Uterus (tissue), 2 donors: ENCODE results near the gene CTIF.

ENCODE experiments used
- CTCF ChIP-seq, 4 experiments: fragments of 200-600 bp in 2 of 4; fragments of 450-650 bp in 2 of 4; sonication (generic) in 2 of 4; IDR thresholded peaks; one replicate each; pipeline ENCODE4 v1.5.1; 2016 to 2019; ENCODE audit warnings: antibody characterized with exemption in 4 of 4, mild to moderate bottlenecking in 2 of 4, moderate library complexity in 1 of 4
- POLR2A ChIP-seq, 2 donors: fragments of 450-650 bp; IDR thresholded peaks; one replicate each; pipeline ENCODE4 v1.6.1; 2016; ENCODE audit warnings: antibody characterized with exemption in 2 of 2, mild to moderate bottlenecking in 1 of 2, moderate library complexity in 1 of 2

- no peak for TF ChIP-seq CTCF (IDR thresholded peaks at IDR 0.05)
- no peak for TF ChIP-seq POLR2A (IDR thresholded peaks at IDR 0.05)
Observed at GRCh38 chr18:48838166-48838775, 299.4 kb downstream of the CTIF start.
